Activated CD8-positive, alpha-beta memory T cell treated with anti-CD3 and anti-CD28 coated beads for 48 hours (primary cell): ENCODE measurements around the gene NRIP2.

ENCODE experiments used
- DNase-seq, 3 experiments: peaks; one replicate each; pipeline ENCODE4 v3.0.0-alpha.2; 2020; ENCODE audit warnings: low read depth in 2 of 3, low spot score in 2 of 3

NRIP2 gene

DNA sequence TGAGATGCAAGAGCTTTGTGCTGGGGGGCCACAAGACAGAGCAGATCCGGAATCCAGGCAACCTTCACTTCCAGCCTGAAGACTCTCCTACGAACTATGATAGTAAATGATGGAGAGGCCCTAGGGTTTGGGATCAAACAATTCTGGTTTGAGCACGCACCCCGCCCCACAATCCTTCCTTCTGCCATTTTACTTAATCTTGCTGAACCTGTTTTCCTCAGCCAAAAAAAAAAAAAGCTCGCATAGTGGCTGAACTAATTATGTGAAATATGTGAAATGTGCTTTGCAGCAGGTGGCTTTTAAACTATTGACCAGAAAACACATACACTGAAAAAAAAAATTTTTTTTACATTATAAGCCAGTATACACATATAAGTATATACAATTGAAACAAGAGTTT is 23.0 kb downstream of the NRIP2 start:
- DNase-seq, result no peak

DNA sequence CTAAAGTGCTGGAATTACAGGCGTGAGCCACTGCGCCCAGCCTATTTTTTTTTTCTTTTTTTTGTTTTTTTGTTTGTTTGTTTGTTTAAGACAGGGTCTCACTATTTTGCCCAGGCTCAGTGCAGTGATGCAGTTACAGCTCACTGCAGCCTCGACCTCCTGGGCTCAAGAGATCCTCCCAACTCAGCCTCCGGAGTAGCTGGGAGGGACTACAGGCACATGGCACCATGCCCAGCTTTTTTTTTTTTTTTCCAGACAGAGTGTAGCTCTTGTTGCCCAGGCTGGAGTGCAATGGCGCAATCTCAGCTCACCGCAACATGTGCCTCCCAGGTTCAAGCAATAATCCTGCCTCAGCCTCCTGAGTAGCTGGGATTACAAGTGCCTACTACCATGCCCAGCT is 28.1 kb downstream of the NRIP2 start:
- DNase-seq, result no peak

DNA sequence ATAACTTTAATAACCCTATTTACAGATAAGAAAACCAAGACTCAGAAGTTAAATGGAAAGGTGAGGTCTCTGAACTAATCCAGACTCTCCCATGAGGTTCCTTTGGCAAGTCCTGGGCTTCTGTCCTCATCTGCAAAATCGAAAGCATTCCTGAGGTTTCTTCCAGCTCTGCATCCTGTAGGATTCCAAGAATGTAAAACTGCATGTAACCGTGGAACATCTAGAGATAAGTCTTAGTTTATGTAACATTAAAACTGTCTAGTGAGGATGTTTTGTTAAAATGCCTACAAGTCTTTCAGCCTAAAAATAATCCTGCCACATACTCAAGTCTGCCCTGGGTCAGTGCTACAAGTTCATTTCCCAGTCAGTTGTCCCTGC is 29.7 kb downstream of the NRIP2 start:
- DNase-seq, result no peak

DNA sequence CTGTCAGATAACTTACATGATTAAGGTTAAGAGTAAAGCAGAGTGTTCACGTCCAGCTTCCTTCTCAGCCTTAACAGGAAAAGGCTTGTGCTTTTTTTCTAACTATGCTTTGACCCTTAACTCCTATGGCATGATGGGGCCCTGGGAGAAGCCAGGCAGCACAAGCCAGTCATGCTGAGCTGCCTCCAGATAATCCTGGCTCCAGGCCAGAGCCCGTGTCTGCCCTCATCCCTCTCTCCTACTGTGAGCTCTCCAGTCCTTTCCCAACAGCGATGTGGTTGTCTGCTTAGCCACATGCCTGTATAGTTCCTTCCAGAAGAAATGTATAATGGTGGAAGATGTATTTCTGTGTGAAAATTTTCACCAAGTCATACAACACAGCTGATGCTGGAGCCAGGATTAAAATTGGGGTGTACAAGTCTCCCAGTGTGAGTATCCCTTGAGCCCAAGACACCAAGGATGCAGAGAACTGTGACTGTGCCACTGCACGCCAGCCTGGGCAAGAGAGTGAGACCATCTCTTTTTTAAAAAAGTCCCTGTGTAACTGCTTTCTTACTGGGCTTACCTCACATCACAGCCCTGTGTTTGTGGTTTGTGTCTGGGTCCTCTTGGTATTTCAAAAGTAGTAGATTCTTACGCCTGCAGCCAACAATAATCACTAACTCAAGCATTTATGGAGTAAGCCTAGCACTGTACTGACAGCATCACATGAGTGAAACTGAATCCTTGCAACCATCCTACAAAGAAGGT is 30.3 kb downstream of the NRIP2 start:
- no peak for DNase-seq

DNA sequence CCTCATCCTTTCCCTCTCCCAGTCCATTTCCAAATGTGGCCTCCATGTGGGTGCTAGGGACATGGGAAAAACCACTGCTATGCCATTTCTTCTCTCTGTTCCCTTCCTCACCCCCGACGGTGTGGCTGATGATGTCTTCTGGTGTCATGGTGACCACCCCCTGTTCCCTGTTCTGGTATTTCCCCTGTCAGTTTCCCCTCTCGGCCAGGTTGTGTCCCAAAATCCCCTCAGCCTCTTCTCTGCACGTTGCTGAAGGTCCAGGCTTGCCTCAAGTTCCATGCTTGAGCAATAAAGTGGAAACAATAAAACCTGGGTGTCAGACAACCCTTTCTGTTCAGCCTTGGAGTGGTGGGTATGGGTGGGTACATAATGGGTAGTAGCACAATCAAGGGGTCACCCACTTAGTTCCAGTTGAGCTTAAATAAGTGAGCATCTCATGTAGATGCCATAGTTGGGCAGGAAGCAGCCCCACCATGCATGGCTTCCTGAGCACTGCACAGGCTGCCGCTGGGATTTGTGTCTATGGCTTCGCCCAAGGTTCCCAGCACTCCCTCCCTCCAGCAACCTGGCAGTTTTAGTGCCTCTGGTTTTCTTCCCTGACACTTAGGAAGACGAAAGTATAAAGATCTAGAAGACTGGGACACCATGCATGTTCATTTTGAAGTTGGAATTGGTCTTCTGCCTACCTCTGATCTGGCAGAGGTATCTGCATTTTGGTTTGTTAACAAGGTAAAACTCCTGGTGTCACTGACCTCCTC is 31.0 kb downstream of the NRIP2 start:
- no peak for DNase-seq

DNA sequence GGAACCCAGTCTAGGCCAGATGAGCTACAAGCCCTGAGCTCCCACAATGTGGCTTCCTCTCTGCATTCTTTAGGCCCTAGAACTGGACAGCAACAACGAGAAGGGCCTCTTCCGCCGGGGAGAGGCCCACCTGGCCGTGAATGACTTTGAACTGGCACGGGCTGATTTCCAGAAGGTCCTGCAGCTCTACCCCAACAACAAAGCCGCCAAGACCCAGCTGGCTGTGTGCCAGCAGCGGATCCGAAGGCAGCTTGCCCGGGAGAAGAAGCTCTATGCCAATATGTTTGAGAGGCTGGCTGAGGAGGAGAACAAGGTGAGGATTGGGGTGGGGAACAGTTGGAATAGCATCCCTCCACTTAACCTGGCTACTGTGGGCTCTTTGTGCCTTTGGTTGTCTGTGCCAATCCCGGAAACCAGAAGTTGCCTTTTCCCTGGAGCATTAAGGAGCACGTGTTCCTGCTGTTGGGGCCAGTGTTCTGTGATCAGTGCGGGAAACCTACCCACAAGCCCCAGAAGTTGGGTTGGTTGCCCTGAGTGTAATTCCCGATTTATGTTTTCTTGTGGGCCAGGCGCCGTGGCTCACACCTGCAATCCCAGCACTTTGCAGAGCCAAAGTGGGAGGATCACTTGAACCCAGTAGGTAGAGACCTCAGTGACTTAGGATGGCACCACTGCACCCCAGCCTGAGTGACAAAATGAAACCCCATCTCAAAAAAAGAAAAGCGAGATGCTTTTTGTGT is 33.6 kb downstream of the NRIP2 start:
- no peak for DNase-seq

DNA sequence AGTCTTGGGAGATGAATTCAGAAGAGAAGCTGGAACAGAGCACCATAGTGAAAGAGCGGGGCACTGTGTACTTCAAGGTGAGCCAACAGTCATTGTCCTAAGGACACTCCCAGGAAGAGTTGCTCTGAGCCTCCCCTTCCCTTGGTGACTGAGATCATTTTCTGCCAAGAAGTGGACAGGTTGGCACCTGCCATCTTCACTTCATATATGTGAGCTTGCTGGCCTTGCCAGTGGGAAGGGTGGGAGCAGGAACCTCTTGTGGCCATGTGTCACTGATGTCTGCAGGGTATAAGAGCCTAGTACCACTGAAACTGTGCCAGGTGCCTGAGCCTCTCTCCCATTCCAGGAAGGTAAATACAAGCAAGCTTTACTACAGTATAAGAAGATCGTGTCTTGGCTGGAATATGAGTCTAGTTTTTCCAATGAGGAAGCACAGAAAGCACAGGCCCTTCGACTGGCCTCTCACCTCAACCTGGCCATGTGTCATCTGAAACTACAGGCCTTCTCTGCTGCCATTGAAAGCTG is 34.7 kb downstream of the NRIP2 start:
- DNase-seq, result no peak

DNA sequence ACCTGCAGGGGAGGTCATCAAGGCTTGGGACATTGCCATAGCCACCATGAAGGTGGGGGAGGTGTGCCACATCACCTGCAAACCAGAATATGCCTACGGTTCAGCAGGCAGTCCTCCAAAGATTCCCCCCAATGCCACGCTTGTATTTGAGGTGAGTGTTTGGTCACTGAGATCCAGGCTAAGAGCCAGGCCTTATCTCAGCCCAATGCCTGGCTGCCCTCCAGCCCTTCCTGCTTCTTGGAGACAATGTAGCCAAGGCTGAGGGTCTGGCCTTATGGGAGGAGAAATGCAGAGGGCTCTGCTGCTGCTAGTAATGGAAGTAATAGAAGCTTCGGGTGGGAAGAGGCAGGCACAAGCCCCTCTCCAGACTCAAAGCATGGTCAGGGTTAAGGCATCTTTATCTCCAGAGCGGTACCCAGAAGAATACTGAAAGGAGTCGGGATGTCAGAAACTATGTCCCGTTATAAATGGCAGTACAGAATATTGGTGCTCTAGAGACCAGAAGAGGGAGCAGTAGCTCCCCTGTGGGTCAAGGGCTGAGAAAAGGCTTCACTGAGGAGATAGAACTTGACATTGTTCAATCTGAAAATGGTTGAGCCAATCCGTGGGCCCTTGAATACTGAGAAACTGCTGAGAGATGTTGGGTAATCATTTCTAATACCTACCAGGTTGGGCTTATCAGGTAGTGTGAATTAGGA is 37.0 kb downstream of the NRIP2 start:
- DNase-seq, result no peak

DNA sequence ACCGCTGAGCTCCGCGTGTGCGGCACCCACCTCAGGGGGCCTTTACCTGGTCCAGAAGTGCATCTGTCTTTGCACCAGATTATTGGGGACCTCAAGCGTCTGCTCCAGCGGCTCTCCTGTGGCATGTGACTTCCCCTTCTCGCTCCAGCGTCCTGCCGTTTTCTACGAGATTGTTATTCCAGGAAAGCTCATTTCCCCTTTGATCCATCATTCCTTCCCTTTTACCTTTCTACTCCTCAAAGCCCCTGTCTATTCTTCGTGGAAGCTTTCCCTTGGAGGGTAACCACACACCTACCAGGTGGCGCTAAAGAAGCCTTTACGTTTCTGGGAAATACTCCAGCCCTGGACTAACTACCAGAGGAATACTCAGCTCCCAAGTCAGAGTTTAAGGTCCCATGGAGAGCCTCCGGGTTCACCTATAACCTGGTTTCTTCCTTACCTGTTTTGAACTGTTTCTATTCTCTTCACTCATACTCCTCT is 38.6 kb downstream of the NRIP2 start:
- DNase-seq, result no peak

DNA sequence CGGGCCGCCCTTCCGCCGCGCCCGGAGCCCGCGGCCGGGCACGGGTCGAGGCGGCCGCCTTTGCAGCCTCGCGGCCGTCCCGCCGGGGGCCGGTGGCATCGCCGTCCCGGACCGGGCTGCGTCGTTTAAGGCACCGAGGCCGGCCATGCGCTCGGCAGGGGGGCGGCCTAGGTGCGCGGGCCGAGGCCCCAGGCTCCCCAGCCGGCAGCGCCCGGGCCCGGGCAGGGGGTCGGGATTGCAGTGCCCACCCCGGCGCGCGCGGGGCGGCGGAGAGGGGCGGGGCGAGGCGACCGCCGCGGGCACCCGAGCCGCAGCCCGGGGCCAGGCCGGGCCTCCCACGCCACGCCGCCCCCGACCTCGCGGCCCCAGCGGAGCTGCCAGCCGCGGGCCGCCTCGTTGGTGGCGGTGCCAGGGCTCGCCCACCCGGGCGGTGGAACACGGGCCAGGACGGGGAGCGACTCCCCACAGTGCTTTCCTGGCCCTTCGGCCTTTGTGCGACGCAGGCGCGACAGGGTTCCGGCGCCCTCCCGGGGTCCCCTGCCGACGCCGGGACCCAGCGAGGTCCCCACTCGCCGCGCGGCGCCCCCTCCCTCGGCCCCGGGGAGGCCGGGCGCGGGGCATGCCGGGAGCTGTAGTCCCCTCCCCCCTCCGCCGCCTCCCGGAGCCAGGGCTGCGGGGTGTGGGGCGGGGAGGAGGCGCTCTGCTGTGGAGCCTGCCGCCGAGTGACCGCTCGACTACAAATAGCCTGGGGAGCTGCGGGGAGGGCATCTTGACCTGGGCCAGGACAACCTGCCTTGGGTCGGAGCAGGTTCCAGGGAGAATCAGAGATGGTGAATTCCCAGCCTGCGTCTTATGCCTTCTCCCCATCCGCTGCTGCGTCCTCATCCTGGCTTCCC is 39.3 kb downstream of the NRIP2 start:
- DNase-seq, result peak; percentile 27 to 56 (median 43)

DNA sequence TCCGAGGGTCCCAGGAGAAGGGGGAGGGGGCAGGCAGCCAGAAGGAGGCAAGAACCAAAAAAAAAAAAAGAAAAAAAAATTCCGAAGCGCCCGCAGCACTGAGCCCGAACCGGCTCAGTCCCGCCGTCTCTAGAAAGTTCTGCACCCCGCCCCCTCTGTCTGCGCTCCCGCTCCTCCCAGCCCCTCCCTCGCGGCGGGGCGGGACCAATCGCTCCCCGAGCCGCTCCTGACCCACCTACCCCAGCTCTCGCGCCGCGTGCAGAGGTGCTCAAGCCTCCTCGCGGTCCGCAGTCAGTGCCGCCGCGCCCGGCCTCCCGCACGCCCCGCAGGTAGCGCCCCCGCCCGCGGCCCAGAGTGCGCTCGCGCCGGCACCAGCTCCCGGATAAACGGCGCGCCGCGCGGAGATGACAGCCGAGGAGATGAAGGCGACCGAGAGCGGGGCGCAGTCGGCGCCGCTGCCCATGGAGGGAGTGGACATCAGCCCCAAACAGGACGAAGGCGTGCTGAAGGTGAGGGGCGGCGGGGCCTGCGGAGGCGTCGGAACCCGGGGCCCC is 40.0 kb downstream of the NRIP2 start, which contains the start of gene FKBP4:
TSS of gene FKBP4 (plus strand) at position 235 of the 554 bp plus-strand sequence. CDS start at position 405, 170 bp downstream.
- peak; percentile 60 to 76 (median 60) for DNase-seq

DNA sequence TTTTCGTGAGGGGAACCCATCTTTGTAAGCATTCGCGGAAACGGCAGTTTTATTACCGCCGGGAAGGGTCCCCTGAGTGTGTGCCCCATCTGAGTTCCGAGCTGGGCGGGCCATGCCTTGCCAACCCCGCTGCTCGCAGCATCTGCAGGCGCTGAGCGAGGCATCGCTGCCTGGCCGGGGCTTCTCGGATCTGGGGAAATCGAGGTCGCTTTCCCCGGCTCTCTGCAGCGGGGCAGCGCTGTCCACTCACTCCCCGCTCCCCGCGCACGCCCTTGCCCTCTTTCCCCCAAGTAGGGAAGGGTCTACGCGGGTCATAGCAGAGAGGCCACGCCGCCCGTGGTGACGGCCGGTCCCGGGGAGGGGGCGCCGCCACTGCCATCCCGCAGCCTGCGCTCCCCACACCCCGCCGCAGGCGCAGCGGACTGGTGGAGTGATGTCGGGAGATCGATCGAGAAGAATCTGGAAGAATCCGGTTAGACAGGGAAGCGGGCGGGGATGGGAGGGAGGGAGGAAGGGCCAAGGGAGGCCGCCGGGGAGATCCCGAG is 40.6 kb downstream of the NRIP2 start:
- DNase-seq, result peak in 1 of 3 experiments; percentile 10

DNA sequence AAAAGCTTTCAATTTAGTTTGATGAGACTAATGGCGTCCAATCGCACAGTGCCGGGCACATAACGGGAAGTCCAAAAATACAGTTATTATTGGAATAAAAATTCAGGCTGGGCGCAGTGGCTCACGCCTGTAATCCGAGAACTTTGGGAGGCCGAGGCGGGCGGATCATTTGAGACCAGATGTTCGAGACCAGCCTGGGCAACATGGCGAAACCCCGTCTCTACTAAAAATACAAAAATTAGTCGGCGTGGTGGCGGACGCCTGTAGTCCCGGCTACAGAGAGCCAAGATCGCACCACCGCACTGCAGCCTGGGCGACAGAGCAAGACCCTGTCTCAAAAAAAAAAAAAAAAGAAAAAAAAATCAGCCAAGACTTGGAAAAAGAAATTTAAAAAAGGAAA is 41.3 kb downstream of the NRIP2 start:
- no peak for DNase-seq

DNA sequence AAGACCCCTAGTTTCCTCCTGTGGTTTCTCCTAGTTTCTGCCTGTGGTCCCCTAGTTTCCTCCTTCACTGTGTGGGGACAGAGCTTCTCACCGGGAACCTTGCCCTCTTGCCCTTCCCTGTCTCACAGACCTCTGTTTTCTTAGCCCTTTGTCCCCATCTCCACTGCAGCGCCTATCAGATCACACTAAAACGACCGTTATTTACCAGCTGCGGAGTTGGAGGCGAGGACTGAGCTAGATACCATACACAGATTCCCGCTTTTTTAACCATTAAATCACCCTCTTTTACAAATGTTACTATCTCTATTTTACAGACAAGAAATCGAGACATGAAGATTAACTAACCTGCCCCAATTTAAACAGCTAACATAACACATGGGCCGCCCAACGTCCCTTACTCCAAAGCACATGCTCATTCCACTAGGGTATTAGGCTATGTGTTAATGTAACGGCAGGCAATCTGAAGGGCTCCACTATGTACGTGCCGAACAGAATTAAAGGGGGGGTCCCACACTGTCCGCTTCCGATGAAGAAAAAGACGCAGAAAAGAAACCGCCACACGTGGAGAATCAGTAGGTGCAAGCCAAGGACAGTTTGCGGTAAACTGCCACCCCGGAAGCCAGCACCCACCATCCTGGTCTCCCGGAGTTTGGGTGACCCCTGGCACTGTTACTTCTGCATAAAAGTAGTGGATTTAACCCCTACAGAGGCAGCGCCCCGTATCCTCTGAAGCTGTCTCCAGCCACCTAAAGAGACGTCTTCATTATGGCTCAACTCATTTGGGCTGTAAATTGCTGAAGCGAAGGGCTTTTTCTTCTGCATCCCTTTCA is 41.9 kb downstream of the NRIP2 start:
- DNase-seq, result no peak

DNA sequence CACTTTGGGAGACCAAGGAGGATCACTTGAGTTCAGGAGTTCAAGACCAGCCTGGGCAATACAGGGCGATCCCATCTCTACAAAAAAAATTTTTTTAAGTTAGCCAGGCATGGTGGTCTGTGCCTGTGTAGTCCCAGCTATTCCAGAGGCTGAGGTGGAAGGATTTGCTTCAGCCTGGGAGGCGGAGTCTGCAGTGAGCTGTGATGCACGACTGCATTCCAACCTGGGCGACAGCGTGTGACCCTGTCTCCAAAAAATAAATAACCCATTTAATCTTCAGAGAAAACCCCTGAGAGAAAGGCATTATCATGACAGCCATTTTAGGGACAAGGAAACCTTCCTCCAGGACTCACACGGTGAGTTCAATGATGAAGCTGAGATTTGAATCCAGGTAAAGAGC is 43.7 kb downstream of the NRIP2 start:
- DNase-seq, result no peak

DNA sequence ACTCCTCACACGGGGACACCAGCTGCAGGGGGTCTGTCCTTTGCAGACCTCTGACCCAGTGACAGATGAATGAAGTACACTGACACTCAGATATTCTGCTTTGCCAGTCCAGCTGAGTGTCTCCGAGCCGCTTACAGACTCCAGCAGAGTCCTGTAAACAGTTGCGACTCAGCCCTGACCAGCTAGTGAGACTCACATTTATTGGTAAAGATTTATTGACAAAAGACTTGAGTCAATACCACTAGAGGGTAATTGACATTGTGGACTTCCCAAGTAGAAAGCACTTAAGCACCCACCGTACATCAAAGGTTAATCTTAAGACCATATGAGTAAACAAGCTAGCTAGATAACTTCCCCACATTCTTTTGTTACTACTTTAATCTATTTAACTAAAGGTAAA is 49.8 kb downstream of the NRIP2 start:
- DNase-seq, result no peak

DNA sequence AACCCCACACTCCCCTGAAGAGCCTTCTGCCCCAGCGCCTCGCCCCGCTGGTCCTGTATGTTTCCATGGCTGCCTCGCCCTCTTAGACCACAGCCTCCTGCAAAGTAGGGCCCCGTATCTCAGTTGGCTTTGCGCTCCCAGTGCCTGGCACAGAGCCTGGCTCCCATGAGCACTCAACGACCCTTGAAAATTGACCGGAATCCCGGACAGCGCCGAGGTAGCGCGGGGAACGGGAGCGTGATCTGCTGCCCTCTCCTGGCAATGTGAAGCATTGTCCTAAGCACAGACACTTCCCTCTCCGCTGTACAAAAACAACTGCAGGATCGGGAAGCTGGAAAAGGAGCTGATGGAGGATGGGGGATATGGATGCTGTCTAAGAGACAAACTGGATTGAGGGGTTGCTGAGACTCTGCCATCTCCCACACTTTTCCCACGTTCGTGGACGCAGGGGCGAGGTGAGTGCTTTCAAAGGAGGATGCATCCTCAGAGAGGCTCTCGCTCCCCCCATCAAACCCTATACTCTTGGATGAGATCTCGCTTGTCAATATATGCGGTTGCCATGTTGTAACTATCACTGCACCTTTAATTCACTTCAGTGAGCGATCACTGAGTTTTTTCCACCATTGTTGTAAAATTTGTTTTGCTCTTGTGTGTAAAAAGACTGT is 50.8 kb downstream of the NRIP2 start:
- peak; percentile 8 to 32 (median 29) for DNase-seq

DNA sequence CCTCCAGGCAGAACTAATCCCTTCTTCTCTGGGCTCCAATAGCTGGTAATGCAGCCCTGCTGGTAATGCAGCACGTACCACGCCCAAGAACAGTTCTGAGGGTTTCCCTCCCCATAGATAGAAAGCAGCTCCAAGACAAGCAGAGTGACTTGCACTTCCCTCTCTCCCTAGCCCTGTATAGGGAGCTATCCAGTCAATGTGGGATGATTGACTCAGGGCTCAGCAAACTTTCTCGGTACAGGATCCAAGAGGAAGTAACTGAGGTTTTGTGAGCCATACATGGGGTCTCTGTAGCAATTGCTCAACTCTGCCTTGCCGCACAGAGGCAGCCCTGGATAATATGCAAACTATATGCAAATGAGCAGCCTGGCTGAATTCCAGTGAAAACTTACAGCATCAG is 55.6 kb downstream of the NRIP2 start:
- DNase-seq, result no peak
